ENCODE data around the gene ZNF22. TPM values are rescaled to one million over a fixed set of nuclear protein-coding genes. Genes with fewer than 3 reads are reported as not detected.
A peak's percentile ranks its signal among the peaks of the same experiment; 100 is the strongest.

ZNF22 gene
- total RNA-seq, 1 donor from 2014 or later, result 81.0 TPM

- peaks cover 52% of the 10 kb centered on the region for H3K4me1 ChIP-seq
- H3K27me3 ChIP-seq, result peaks cover 16% of the 10 kb centered on the region
- H3K9me3 Mint-ChIP-seq, result no peaks in the 10 kb centered on the region
- H3K4me1 Mint-ChIP-seq, result peaks cover 72% of the 10 kb centered on the region
- H3K4me3 ChIP-seq, result no peak overlapping the region
- peaks cover 22% of the 10 kb centered on the region for H3F3A ChIP-seq (ENCODE audit: low read depth)
- H3K36me3 Mint-ChIP-seq, result peaks cover 7% of the 10 kb centered on the region
- no peak overlapping the region for H2AFZ ChIP-seq (replicated peaks)
- H3K4me3 Mint-ChIP-seq, result peak overlapping the region; percentile 86
- H3K4me2 ChIP-seq, result peak overlapping the region; percentile 60
- no peaks in the 10 kb centered on the region for H4K20me1 ChIP-seq (ENCODE audit: low read depth)
- TF ChIP-seq EZH2phosphoT487 (IDR thresholded peaks at IDR 0.05) (no peak), CTCF (IDR thresholded peaks at IDR 0.05) (no peak), EZH2 (IDR thresholded peaks at IDR 0.05) (no peak)
- peaks cover 14% of the 10 kb centered on the region for H3K79me2 ChIP-seq (ENCODE audit: low read depth)
- no peak overlapping the region for H3K9ac ChIP-seq
- H3K27ac Mint-ChIP-seq, result peak overlapping the region; percentile 12
- no peak for DNase-seq (ENCODE audit: low spot score)
- H3K36me3 ChIP-seq, result no peaks in the 10 kb centered on the region
- no peaks in the 10 kb centered on the region for H3K27me3 Mint-ChIP-seq (ENCODE audit: insufficient read depth, low read depth)
- H3K9me3 ChIP-seq (ENCODE audit: low read depth), result no peaks in the 10 kb centered on the region
- H3K27ac ChIP-seq, result no peak overlapping the region
Observed at GRCh38 chr10:44960482-44961229, 40.1 kb upstream of the ZNF22 start.

GRCh38 chr10:44961230-44961571 lies 39.5 kb upstream of the ZNF22 start:
- no peaks in the 10 kb centered on the region for H3K36me3 ChIP-seq
- no peaks in the 10 kb centered on the region for H3K9me3 ChIP-seq (ENCODE audit: low read depth)
- peaks cover 14% of the 10 kb centered on the region for H3K79me2 ChIP-seq (ENCODE audit: low read depth)
- peak overlapping the region; percentile 12 for H3K27ac Mint-ChIP-seq
- H3K4me1 ChIP-seq, result peaks cover 54% of the 10 kb centered on the region
- no peak overlapping the region for H3K27ac ChIP-seq
- no peak for DNase-seq (ENCODE audit: low spot score)
- peak overlapping the region; percentile 86 for H3K4me3 Mint-ChIP-seq
- H2AFZ ChIP-seq (replicated peaks), result no peak overlapping the region
- TF ChIP-seq EZH2phosphoT487 (IDR thresholded peaks at IDR 0.05) (no peak), CTCF (IDR thresholded peaks at IDR 0.05) (no peak), EZH2 (IDR thresholded peaks at IDR 0.05) (no peak)
- peaks cover 3% of the 10 kb centered on the region for H3K36me3 Mint-ChIP-seq
- H3K27me3 Mint-ChIP-seq (ENCODE audit: insufficient read depth, low read depth), result no peaks in the 10 kb centered on the region
- no peak overlapping the region for H3K4me3 ChIP-seq
- H4K20me1 ChIP-seq (ENCODE audit: low read depth), result no peaks in the 10 kb centered on the region
- H3K9me3 Mint-ChIP-seq, result no peaks in the 10 kb centered on the region
- peaks cover 77% of the 10 kb centered on the region for H3K4me1 Mint-ChIP-seq
- H3F3A ChIP-seq (ENCODE audit: low read depth), result peaks cover 22% of the 10 kb centered on the region
- H3K27me3 ChIP-seq, result peaks cover 16% of the 10 kb centered on the region
- H3K9ac ChIP-seq, result no peak overlapping the region
- H3K4me2 ChIP-seq, result no peak overlapping the region

GRCh38 chr10:44961931-44962750 lies 38.6 kb upstream of the ZNF22 start:
- Mint-ChIP-seq H3K27ac (peak overlapping the region; percentile 74), H3K36me3 (no peaks in the 10 kb centered on the region), H3K4me1 (peaks cover 80% of the 10 kb centered on the region), H3K9me3 (no peaks in the 10 kb centered on the region), H3K4me3 (peak overlapping the region; percentile 53), H3K27me3 (ENCODE audit: insufficient read depth, low read depth) (no peaks in the 10 kb centered on the region)
- H2AFZ ChIP-seq (replicated peaks), result no peak overlapping the region
- H3K36me3 ChIP-seq, result no peaks in the 10 kb centered on the region
- DNase-seq (ENCODE audit: low spot score), result no peak
- no peaks in the 10 kb centered on the region for H3K9me3 ChIP-seq (ENCODE audit: low read depth)
- no peak overlapping the region for H3K27ac ChIP-seq
- H3K4me1 ChIP-seq, result peaks cover 54% of the 10 kb centered on the region
- no peak overlapping the region for H3K4me3 ChIP-seq
- H3F3A ChIP-seq (ENCODE audit: low read depth), result peaks cover 22% of the 10 kb centered on the region
- no peak for TF ChIP-seq EZH2phosphoT487 (IDR thresholded peaks at IDR 0.05)
- no peak for TF ChIP-seq CTCF (IDR thresholded peaks at IDR 0.05)
- no peak for TF ChIP-seq EZH2 (IDR thresholded peaks at IDR 0.05)
- peaks cover 14% of the 10 kb centered on the region for H3K79me2 ChIP-seq (ENCODE audit: low read depth)
- no peaks in the 10 kb centered on the region for H4K20me1 ChIP-seq (ENCODE audit: low read depth)
- H3K4me2 ChIP-seq, result no peak overlapping the region
- peaks cover 16% of the 10 kb centered on the region for H3K27me3 ChIP-seq
- no peak overlapping the region for H3K9ac ChIP-seq
